ENCODE data around the gene DYNLT2.

The DYNLT2 gene

DNA sequence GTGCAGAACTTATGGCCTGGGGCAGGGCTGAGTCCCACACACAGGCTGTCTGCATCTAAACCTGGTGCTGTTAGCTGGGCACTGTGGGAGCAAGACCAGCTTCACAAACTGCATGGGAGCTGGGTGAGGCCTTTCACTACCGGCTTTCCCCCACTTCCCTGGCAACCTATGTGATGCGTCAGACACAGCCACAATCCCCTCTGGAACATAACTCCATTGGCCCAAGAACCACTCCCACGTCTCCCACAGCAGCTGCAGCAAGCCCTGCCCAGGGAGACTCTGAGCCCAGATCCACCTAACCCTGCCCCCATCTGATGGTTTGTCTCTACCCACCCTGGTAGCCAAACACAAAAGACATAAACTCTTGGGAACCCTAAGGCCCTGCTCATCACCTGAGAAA, 58.9 kb downstream of the DYNLT2 start:
- no peak for DNase-seq

DNA sequence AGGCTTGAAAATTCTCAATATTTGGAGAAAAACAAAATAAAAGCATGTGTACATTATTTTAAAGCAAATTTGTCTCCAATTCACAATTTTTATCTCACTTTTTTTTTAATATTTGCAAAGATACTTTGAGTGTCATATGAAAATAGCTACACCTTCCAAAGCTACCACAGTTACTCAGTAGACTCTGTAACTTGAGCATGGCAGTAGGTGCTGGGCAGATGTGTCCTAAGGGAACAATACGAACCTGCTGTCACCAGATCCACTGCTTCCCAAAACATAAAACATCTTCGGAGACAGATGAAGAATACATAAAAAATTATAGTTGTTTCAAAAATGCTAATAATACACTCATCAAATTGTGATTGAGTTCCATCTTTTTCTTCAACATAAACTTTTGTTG, 60.1 kb downstream of the DYNLT2 start:
- no peak for DNase-seq
